Tibial nerve (tissue), 4 donors: ENCODE results near the gene SIRPA. TPM values are rescaled to one million over a fixed set of nuclear protein-coding genes. Genes with fewer than 3 reads are reported as not detected.

Source experiments
- DNase-seq, 2 donors: peaks; one replicate each; pipeline ENCODE4 v3.0.0-alpha.2; 2019; ENCODE audit warnings: low spot score in 2 of 2
- H3K27ac ChIP-seq, 4 donors: fragments of 200-600 bp; sonication (generic) in 3 of 4; one replicate each; pipeline ENCODE4 v1.5.1; 2017 to 2019; ENCODE audit warnings: mild to moderate bottlenecking in 1 of 4
- H3K27me3 ChIP-seq, 2 donors: fragments of 200-600 bp; sonication (generic) in 1 of 2; one replicate each; pipeline versions ENCODE4 v1.5.1 to v1.6.0; 2017 to 2019
- H3K36me3 ChIP-seq, 3 donors: fragments of 200-600 bp; sonication (generic); one replicate each; pipeline ENCODE4 v1.5.1; 2018 to 2019
- H3K4me1 ChIP-seq, 4 donors: fragments of 200-600 bp; sonication (generic) in 3 of 4; one replicate each; pipeline ENCODE4 v1.5.1; 2017 to 2019
- H3K4me3 ChIP-seq, 4 donors: fragments of 200-600 bp; sonication (generic) in 3 of 4; one replicate each; pipeline ENCODE4 v1.5.1; 2017 to 2019; ENCODE audit warnings: mild to moderate bottlenecking in 1 of 4, moderate library complexity in 1 of 4
- H3K9me3 ChIP-seq, 4 donors: fragments of 200-600 bp; sonication (generic) in 3 of 4; one replicate each; pipeline ENCODE4 v1.5.1; 2017 to 2019
- CTCF ChIP-seq, 5 experiments: fragments of 200-600 bp in 3 of 5; fragments of 450-650 bp in 2 of 5; sonication (generic) in 3 of 5; IDR thresholded peaks; one replicate each; pipeline ENCODE4 v1.5.1; 2016 to 2019; ENCODE audit warnings: antibody characterized with exemption in 5 of 5, mild to moderate bottlenecking in 3 of 5, moderate library complexity in 2 of 5
- EP300 ChIP-seq, 2 donors: sonication (generic); formaldehyde crosslinking; IDR thresholded peaks; one replicate each; pipeline ENCODE4 v1.6.1; 2017; ENCODE audit warnings: antibody characterized with exemption in 2 of 2, mild to moderate bottlenecking in 1 of 2
- POLR2A ChIP-seq, 2 donors: fragments of 450-650 bp; IDR thresholded peaks; one replicate each; pipeline ENCODE4 v1.6.1; 2017; ENCODE audit warnings: antibody characterized with exemption in 2 of 2, mild to moderate bottlenecking in 2 of 2, moderate library complexity in 2 of 2
- WGBS, 2 donors: methylation state at CpG; one replicate each; pipeline ENCODE4 v1.1.5; 2018; 5-methylcytosine and 5-hydroxymethylcytosine counted together
- total RNA-seq, 4 donors: library from RNA; depleted of rRNA; stranded (reverse); fragments of >200 nt; gene quantifications; one replicate each; pipeline ENCODE4 v1.1.0, GENCODE V29; 2016

The SIRPA gene
- total RNA-seq, 4 donors from 2014 or later, result 31.7 to 53.0 (median 41.1) TPM

DNA sequence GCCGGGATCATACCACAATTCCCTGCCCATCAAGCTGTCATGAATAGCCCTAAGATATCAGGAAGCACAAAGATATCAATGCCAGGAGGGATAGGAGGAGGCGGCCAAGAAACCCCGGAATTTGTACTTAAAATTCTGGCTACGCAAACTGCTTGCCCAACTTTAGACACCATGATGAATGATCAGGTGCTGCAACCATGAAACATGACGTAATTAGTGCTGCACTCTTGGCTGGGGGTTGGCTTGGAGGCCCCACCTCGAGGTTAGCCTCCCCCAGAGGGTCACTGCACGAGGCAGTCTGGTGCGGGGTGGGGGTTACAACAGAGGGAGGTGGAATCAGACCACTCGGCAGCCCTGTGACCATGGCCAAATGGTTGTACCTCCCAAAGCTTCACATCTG, 8.9 kb downstream of the SIRPA start:
- Histone ChIP-seq H3K27ac (no peak overlapping the region), H3K36me3 (peaks cover 0 to 36% (median 0%) of the 10 kb centered on the region in 3 donors), H3K4me1 (peaks cover 0 to 41% (median 0%) of the 10 kb centered on the region in 4 donors), H3K9me3 (no peaks in the 10 kb centered on the region), H3K27me3 (no peaks in the 10 kb centered on the region), H3K4me3 (no peak overlapping the region)
- DNase-seq, result no peak
- WGBS, 2 donors, result 84 to 88% methylated on average over 9 of the region's 9 CpGs
- TF ChIP-seq POLR2A (IDR thresholded peaks at IDR 0.05) (no peak), CTCF (IDR thresholded peaks at IDR 0.05) (no peak), EP300 (IDR thresholded peaks at IDR 0.05) (no peak)

GRCh38 chr20:1905009-1905408, 9.8 kb downstream of the SIRPA start:
- H3K27me3 ChIP-seq, result no peaks in the 10 kb centered on the region
- H3K4me3 ChIP-seq, result no peak overlapping the region
- peaks cover 0 to 32% (median 0%) of the 10 kb centered on the region in 4 donors for H3K4me1 ChIP-seq
- peaks cover 0 to 38% (median 0%) of the 10 kb centered on the region in 3 donors for H3K36me3 ChIP-seq
- TF ChIP-seq POLR2A (IDR thresholded peaks at IDR 0.05), result no peak
- no peak for TF ChIP-seq CTCF (IDR thresholded peaks at IDR 0.05)
- TF ChIP-seq EP300 (IDR thresholded peaks at IDR 0.05), result no peak
- H3K9me3 ChIP-seq, result no peaks in the 10 kb centered on the region
- 87 to 91% methylated on average over 10 of the region's 10 CpGs for whole genome bisulfite sequencing, 2 donors
- no peak for DNase-seq
- H3K27ac ChIP-seq, result no peak overlapping the region

DNA sequence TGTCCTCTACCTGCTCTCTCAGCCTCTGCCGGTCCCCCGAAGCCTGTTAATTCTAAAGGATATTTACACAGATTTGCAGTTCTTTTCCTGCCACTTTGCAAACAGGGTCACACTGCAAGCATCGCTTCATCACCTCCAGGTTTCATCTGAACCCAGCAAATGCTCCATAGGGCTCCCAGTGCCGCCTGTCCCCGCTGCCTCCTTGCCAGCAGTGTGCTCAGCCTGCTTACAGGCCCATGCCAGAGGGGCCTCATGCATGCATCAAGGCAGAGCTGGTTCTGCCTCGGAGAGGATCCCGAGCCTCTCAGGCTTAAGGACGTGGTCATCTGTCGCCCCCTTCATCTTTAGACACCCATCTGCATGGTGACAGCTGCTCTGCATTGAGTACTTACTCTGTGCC, 10.5 kb downstream of the SIRPA start:
- no peak overlapping the region for H3K27ac ChIP-seq
- peaks cover 0 to 25% (median 0%) of the 10 kb centered on the region in 4 donors for H3K4me1 ChIP-seq
- no peak for DNase-seq
- H3K27me3 ChIP-seq, result no peaks in the 10 kb centered on the region
- H3K36me3 ChIP-seq, result peaks cover 0 to 43% (median 0%) of the 10 kb centered on the region in 3 donors
- no peak overlapping the region for H3K4me3 ChIP-seq
- no peak for TF ChIP-seq EP300 (IDR thresholded peaks at IDR 0.05)
- TF ChIP-seq CTCF (IDR thresholded peaks at IDR 0.05), result no peak
- TF ChIP-seq POLR2A (IDR thresholded peaks at IDR 0.05), result no peak
- H3K9me3 ChIP-seq, result no peaks in the 10 kb centered on the region
- WGBS, 2 donors, result 80 to 86% methylated on average over 9 of the region's 9 CpGs

DNA sequence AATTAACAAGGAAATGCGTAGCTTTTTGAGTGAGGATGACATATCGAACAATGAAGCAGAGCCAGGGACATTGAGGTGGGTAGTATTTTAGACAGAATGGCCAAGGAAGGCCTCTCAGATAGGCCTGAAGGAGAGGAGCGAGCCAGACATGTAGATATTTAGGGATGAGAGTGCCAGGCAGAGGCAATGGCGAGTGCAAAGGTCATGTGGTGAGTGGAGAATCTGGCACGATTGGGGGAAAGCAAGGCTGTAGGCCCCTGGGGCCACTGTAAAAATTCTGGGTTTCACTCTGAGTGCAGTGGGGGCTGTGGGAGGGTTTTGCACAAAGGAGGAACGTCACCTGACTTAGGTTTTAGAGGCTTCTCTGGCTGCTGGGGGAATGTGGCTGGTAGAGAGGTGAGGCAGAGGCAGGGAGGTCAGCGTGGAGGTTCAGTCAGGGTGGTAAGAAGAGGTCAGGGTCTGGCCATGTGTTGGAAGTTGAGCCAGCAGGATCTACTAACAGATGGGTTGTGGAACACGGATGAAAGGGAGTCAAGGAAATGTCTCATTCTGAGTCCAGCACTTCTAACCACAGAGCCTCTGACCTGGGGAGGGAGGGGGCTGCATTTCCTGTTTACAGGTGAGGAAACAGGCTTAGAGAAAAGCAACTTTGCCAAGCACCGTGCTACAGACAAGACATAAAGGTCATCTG, 11.3 kb downstream of the SIRPA start:
- Histone ChIP-seq H3K4me3 (no peak overlapping the region), H3K27me3 (no peaks in the 10 kb centered on the region), H3K27ac (no peak overlapping the region), H3K9me3 (no peaks in the 10 kb centered on the region), H3K4me1 (peaks cover 0 to 21% (median 0%) of the 10 kb centered on the region in 4 donors), H3K36me3 (peaks cover 0 to 43% (median 0%) of the 10 kb centered on the region in 3 donors)
- DNase-seq, result no peak
- TF ChIP-seq EP300 (IDR thresholded peaks at IDR 0.05), result no peak
- TF ChIP-seq CTCF (IDR thresholded peaks at IDR 0.05), result no peak
- no peak for TF ChIP-seq POLR2A (IDR thresholded peaks at IDR 0.05)
- WGBS, 2 donors, result 67 to 70% methylated on average over 9 of the region's 9 CpGs

- Histone ChIP-seq H3K36me3 (peaks cover 0 to 39% (median 0%) of the 10 kb centered on the region in 3 donors), H3K27ac (no peak overlapping the region), H3K9me3 (no peaks in the 10 kb centered on the region), H3K4me1 (peaks cover 0 to 25% (median 0%) of the 10 kb centered on the region in 4 donors), H3K27me3 (no peaks in the 10 kb centered on the region), H3K4me3 (no peak overlapping the region)
- no peak for DNase-seq
- TF ChIP-seq POLR2A (IDR thresholded peaks at IDR 0.05) (no peak), EP300 (IDR thresholded peaks at IDR 0.05) (no peak)
- 91 to 94% methylated on average over 4 to 6 of the region's 6 CpGs for WGBS, 2 donors
These were observed 12.4 kb downstream of the SIRPA start for GRCh38 chr20:1907586-1907985.
